8988T (cell line): ENCODE data around the gene RHBDD2.
"Not testable (repeated sequence)": the region's sequence is repeated elsewhere in the genome, so short reads cannot be mapped to it uniquely, and the experiment has no call there.

Experiments
- DNase-seq: peaks from one replicate; pipeline ENCODE4 v3.0.0; 2011

The RHBDD2 gene

DNA sequence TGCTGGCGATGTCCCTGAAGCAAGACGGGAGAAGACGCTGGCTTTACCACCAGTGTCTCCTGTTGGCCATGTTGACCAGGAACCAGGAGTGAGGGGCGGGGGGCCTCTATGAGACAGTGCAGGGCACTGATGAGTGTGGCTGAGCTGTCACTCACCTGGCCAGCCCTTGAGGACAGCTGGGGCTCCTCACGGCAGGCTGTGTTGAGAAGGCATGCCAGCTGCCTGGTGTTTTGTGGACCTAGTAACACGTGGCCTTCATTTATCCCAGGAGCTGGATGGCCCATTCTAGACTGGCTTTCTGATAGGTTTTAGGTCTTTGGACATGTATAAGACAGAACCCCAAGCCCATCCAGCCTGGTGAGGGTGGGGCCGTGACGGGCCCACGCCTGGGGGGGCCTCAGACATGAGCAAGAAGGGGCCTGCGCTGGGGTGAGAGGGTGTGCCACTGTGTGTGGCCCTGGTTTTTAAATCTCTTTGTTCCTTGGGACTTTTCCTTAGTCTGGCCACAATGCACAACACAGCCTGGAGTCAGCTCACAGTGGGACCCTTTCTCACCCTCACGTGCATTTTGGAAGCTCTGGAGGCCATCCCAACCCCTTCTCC, 10.5 kb downstream of the RHBDD2 start:
- no peak for DNase-seq

DNA sequence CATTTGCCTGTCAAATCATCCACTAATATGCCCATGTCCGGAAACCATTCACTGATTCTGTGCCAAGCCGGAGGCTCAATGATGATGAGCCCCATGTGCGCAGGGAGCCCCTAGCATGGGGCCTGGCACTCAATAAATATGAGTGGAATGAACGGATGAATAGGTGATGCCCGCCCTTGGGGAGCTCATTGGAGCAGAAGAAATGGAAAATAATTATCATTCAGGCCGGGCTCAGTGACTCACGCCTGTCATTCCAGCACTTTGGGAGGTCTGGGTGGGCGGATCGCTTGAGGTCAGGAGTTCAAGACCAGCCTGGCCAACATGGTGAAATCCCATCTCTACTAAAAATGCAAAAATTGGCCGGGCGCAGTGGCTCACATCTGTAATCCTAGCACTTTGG, 11.0 kb downstream of the RHBDD2 start:
- no peak for DNase-seq

- not testable (repeated sequence) for DNase-seq
These were observed 12.4 kb downstream of the RHBDD2 start for GRCh38 chr7:75891237-75891636.

GRCh38 chr7:75891815-75892411, 13.1 kb downstream of the RHBDD2 start:
- DNase-seq = no peak

- DNase-seq = no peak
These were observed 13.9 kb downstream of the RHBDD2 start for GRCh38 chr7:75892634-75893272.

DNA sequence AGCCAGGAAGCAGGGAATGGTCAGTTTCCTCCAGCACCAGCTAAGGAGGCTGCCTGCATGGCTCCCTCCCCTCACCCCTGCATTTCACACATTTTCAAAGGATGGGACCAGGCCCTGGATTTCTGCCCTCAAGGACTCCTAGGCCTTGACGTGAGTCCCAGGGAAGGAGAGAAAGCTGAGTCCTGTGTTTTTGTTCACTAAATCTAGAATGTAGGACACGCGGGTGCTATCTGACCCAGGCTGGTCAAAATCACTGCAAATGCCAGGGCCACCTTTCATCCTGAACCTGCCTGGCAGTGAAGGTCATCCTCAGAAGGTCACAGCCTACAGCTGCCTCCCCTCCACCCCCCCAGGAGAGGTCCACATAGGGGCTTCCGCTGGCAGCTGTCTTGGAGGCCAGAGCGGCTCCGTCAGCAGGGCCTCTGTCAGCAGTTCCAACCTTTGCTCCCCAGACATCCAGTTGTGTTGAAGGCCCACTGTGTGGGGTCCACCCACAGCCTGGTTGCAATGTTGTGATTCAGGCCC, 18.0 kb downstream of the RHBDD2 start:
- DNase-seq = no peak

- no peak for DNase-seq
These were observed 21.9 kb downstream of the RHBDD2 start for GRCh38 chr7:75900617-75901315.

DNA sequence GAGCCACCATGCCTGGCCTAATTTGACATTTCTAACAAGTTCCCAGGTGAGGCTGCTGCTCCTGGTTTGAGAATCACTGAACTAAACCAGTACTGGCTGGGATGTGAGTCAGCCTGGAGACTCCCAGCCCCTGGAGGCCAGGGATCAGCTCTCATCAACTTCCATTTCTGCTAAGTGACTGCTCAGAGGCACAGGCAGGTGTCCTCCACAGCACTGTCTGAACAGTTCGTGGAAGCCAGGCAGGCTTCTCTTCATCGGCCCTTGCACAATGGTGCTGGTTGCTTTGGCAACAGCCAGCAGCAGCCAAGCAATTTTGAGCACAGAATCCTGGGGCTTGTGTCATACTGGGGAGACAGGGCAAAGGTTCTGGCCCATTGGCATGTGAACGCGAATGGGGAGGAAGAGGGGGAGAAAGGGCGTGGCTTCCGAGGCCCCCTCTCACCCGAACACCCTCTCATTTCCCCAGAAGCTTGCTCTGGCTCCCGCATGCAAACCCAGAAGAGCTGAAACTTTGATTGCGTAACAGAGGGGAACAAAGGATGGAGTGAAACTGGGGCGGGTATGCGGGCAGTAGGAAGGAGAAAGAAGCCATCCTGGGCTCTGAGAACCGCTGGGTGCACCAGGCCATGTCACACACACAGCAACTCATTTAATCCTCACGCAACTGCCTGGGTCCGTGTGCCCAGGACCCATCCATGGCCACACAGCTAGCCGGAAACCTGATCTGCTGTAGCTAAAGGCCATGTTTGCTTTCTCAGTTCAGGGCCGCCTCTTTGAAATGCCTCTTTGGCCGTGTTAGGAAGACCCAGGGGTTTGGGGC, 27.2 kb downstream of the RHBDD2 start:
- no peak for DNase-seq

DNA sequence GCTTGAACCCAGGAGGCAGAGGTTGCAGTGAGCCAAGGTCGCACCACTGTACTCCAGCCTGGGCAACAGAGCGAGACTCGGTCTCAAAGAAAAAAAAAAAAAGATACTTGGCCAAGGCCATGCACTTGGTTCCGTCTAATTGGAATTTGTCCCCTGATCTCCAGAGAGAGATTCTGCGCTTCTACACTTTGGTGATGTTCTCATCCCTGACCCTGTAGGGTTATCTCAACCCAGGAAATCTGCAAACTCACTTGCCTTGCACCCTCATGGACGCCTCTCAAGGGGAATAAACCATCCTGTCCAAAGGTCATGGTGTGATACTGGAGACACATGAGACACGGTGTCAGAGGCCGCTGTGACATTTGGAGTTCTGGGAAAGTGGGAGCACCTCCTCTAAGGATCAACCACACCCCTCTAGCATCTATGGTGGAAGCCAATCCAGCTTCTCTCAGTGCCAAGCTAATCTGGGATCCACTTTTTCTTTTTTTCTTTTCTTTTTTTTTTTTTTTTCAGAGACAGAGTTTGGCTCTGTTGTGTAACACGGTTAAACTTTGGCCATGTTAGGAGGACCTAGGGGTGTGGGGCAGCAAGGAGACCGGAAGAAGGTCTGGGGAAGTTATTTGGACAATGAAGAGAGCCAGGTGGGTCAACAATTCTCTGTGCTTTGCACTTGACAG, 28.3 kb downstream of the RHBDD2 start:
- no peak for DNase-seq

DNA sequence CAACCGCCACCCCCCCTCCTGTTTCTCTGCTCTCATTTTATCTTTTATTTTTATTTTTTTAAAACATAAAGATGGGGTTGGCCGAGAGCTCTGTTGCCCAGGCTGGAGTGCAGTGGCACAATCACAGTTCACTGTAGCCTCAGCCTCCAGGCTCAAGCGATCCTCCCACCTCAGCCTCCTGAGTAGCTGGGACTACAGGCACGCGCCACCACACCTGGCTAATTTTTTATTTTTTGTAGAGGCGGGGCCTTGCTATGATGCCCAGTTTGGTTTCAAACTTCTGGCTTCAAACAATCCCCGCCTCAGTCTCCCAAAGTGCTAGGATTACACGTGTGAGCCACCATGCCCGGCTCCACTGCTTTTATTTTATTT, 28.8 kb downstream of the RHBDD2 start:
- DNase-seq = not testable (repeated sequence)

DNA sequence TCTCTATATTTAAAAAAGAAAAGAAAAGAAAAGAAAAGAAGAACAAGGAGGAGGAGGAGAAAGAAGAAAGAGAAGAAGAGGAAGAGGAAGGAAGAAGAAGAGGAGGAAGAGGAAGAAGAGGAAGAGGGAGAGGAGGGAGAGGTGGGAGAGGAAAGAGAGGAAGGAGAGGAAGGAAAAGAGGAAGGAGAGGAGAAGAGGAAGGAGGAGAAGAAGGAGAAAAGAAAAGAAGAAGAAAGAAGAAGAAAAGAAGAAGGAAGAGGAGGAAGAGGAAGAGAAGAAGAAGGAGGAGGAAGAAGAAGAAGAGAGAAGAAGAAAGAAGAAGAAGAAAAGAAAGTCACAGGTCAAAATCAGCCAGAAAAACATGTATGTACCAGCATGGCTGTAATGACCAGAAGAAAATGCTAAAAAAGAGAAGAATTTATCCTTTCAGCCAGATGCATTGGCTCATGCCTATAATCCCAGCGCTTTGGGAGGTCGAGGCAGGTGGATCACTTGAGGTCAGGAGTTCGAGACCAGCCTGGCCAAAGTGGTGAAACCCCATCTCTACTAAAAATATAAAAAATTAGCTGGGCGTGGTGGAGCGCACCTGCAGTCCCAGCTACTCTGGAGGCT, 30.8 kb downstream of the RHBDD2 start:
- no peak for DNase-seq

GRCh38 chr7:75911186-75911585, 32.4 kb downstream of the RHBDD2 start:
- not testable (repeated sequence) for DNase-seq

- no peak for DNase-seq
These were observed 34.6 kb downstream of the RHBDD2 start for GRCh38 chr7:75913437-75913836.

- DNase-seq = no peak
These were observed 35.4 kb downstream of the RHBDD2 start for GRCh38 chr7:75914169-75914654.

DNA sequence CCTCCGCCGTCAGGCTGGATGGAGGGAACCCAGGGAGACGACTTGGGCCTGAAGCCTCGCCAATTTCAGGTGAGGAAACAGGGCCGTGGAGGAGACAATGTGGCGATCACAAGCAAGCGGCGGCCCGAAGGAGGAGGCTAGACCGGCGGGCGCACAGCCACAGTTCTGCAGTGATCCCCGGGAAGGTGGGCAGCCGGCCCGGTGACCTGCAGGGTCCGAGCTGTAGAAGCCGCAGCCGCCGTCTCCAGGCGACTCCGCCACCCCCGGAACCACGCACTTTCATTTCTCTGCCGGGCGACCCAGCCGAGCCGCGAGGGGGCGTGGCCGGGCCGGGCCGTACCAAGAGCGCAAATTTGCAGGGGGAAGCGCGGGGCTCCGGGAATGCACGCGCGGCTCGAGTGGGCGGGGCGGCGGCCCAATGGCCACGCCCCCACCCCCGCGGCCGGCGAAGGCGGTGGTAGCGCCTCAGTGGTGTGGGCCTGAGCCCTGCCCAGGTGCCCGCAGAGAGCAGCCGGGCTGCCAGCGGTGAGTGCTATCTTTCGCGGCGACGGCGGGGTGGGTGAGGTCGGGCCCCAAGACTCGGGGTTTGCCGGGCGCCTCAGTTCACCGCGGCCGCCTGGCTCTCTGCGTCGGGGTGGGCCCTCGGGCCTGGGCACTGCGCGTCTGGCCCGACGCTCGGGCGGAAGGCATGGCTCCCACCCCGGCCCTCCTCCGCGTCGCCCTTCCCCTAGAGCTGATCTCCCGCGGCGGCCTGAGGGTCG, 36.0 kb downstream of the RHBDD2 start, which contains the start of gene POR:
TSS of gene POR (plus strand) at position 501 of the 761 bp plus-strand sequence. CDS start 38,847 bp downstream, outside the sequence.
- DNase-seq = peak; percentile 84

DNA sequence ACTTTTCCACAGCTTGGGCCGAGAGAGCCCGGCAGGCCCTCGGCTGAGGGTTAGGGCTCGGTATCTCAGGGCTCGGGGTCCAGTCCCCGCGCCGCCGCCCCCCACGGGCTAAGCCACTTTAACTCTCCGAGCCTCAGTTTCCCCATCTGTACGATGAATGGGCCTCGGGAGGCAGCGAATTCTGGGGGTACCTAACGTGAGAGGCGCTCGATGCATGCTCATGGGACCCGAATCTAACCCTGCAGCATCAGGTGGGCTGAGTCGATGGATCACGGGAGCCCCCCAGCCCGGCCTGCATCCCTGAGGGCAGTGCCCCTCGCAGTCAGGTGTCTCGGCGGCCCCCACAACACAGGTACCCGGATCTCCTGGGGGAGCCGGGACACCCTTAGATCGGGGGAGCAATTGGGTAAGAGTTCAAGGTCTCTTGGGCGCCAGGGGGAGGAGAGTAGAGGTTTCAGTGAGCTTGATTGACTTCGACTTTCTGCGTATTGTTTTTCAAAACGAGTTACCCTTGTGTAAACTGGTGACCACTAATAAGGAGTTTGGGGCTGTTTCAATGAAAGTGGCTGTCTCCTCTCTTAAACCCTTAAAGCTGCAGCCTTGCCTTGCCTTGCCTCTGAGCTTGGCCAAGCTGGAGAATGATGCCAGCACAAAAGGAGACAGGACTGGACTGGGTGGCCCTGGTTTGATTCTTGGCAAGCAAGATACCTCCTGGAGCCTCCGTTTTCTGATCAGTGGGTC, 36.8 kb downstream of the RHBDD2 start:
- DNase-seq = no peak

DNA sequence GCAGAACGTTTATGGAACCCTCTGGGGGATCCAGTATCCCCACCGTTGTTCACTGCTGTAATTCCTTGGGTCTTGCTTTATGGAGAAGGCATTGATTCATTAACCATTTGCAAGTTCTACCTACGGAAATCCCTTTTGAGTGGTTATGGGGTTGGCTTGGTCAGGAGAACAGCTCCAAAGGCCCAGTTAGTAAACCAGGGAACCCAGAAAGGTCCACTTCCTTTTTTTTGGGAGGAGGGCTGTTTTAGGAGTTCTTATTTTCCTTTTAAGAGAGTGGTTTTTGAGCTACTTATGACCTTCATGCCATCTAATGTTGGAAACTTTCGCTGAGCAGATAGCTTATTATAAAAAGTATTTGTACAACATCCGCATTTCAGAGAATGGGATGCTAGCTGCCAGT, 37.4 kb downstream of the RHBDD2 start:
- no peak for DNase-seq

DNA sequence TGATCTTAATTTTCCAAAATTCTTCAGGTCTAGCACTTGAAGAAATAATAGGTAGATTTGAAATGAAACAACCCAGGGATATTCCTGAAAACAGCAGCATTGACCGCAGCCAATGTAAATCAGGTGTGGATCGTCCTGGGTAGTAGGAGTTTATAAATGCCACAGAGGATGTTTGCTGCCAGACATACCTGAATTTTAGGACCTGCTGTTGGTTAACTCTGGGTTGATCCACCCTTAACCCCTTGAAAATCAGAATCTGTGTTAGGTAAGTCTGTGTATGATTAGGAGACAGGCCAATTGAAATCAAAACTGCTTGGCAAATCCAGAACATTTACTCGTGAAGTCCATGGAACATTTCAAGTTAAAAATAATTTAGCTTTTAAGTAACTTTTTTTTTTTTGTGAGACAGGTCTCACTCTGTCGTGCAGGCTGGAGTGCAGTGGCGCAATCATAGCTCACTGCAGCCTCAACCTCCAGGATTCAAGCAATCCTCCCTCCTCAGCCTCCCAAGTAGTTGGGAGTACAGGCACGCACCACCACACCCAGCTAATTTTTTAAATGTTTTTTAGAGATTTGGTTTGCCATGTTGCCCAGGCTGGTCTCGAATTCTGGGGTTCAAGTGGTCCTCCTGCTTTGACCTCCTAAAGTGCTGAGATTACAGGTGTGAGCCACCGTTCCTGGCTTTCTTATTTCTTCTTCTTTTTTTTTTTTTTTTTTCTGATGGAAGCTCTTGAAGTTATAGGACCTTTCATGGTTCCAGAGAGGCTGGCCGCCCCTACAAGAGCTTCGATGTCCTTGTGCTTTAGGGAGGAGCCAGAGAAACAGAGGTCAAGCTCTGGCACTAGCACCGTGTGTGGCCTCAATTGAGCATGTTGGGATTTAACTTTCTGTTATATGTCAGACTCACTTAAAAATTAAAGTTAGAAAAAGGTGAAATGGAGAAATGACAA, 38.1 kb downstream of the RHBDD2 start:
- DNase-seq = no peak
